ENCODE results near the gene CKMT1A.
"Not testable (repeated sequence)": the region's sequence is repeated elsewhere in the genome, so short reads cannot be mapped to it uniquely, and the experiment has no call there.

CKMT1A gene

DNA sequence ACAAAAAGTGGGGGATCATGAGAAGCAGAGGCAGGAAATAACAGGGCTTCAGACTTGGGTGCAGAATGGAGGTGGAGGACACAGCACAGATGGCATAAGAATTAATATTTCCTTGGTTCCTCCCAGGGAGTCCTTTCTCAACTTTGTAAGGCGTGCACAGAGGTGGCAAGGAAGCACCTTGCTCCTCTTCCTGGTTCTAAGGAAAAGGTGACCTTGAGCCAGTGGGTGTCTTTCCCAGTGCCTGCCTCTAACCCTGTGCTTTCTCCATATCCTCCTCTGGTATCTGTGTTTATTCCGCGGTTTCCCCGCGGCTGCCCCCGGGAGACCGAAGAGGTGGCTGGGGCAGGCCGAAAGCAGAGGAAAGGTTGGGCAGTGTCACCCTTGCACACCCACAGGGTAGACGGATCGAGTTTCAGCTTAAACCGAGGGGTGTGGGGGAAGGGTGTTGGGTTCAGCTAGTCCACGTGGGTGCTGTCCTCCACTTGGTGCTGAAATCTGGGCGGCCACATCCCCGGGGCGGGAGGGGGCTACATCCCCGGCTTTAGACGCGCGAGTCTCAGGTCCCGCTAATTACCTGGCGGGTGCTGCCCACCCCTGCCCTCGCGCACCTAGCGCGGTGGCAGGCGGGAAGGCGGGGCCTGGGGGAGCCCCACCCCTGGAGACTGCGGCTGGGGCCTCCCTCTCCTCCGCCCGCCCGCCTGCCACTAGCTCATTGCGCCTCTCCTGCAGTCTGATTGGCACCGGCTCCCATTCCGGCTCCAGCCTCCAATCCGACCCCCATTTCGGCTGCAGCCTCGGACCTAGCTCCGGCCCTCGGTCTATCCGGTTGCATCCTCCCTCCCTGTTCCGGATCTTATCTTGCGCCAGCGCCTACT lies at the start of gene CKMT1A:
Gene CKMT1A (plus strand): TSS at position 712 of the 875 bp plus-strand sequence. CDS start 192 bp downstream, outside the sequence.
- DNase-seq = not testable (repeated sequence)

DNA sequence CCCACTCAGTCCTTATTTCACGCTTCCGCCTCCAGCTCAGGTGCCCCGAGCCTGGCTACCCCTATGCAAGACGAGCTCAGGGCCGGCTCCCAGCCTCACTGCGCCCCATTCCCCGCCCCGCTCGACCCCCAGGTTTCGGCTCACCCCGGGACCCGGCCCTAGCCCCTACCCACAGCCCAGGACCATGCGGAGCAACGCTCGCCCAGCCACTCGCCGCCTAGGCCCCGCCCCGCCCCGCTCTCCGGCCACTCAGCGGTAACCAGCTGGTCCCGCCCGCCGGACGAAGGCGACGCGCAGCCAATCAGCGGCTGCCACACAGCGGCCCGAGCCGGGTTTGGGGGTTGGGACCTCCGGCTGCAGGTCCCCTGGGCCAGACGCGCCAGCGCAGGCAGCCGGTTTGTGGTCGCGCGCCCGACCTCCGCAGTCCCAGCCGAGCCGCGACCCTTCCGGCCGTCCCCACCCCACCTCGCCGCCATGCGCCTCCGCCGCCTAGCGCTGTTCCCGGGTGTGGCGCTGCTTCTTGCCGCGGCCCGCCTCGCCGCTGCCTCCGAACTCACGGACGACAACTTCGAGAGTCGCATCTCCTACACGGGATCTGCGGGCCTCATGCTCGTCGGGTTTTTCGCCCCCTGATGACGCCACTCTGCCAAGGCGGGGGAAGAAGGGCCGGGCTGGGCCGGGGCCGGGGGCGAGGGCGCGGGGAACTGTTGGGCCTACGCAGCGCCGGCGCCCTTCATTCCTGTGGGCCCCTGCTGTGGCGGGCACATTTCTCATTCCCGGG lies 44.8 kb upstream of the CKMT1A start, which contains the start of gene CATSPER2:
Gene CATSPER2 (minus strand): TSS at position 196 of the 781 bp plus-strand sequence. CDS start 783 bp downstream, outside the sequence.
- no peak for DNase-seq

DNA sequence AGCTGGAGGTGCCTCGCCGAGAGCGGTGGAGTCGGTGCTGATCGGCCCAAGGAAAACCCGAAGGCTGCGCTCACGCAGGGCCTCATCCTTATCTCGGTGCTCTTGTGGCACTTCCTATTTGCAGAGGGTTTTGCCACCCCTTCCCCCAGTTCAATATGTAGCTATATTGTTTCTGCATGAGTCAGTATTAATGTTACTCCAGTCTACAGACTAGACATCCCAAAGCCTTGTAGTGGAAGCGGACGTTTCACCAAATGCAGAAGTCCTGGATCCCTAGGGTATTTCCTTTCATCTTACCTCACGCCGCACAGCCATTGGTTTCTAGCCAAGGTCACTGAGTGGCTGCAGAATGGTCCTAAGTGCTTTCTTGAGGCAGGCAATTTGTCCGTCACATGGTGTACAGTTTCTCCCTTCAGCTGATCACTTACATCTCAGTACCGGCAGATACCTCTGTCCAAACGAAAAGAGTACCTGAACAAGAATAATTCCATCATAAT lies 44.2 kb upstream of the CKMT1A start:
- not testable (repeated sequence) for DNase-seq

DNA sequence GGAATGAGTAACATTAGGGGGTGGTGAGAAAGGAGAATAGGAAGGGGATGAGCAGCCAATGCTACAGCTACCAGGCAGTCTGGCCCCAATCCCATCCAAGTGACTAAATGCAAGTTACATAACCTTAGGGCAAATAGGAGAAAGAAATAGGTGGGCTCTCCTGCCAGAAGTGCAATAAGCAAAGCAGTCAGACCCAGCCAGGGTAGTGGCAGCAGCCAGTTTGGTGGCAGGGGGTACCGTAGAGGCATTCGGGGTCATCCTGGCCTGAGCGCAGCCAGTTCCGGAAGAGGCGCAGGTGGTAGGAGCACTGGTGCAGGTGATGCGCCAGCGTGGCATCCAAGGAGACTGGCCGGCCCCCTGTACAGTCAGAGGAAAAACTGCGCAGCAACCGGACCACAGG lies 33.9 kb upstream of the CKMT1A start:
- DNase-seq = not testable (repeated sequence)

DNA sequence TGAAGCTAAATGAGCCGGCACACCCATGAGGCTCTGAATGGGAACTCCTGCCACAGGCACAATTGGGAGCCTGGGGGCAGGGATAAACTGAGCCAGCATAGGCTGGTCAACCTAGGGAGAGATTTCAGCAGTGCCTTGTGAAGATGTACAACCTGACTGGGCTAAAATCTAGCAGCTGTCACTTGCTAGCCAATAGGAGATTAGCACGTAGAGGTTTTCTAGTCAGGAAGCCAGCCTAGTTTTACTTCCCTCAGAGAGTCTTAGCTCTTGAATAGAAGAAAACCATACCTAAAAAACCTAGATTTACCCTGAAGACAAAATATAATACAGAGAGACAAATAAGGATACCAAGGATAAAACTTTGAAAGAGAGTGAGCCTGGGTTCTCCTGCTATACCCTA lies 31.4 kb upstream of the CKMT1A start:
- not testable (repeated sequence) for DNase-seq

DNA sequence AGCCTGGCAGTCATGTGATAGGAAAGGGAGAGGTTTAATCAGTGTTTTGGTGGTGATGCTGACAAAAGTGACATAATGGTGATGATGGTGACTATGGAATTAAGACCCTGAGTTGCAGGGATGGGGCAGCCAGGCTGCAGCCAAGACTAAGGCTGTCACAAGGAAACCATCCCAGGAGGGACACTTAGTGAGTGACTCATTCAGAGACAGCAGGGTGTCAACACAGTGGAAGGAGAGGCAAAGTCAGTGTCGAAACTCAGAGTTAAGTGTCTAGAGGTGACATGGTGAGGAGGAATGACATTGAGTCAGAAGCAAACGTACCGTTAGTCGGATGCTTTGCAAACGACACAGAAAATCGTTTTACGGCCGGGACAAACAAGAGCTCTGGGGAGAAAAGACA lies 30.3 kb upstream of the CKMT1A start:
- not testable (repeated sequence) for DNase-seq

DNA sequence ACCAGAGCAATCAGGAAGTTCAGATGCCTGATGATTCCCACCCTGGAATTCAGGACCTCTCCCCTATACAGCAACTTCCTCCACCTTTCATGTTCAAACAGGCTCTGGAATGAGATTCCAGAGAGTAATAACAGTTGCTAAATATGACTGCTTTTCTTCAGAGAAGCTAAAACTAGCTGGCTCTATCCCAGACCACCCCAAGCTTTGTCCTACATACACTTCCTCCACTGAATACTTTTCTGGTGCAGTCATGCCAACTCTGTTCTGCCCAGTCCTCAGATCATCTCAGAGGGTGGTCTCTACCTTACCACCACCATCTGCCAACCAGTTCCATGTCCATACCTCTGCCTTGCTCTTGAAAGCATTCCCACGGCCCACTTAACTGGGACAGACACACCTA lies 27.5 kb upstream of the CKMT1A start:
- not testable (repeated sequence) for DNase-seq

DNA sequence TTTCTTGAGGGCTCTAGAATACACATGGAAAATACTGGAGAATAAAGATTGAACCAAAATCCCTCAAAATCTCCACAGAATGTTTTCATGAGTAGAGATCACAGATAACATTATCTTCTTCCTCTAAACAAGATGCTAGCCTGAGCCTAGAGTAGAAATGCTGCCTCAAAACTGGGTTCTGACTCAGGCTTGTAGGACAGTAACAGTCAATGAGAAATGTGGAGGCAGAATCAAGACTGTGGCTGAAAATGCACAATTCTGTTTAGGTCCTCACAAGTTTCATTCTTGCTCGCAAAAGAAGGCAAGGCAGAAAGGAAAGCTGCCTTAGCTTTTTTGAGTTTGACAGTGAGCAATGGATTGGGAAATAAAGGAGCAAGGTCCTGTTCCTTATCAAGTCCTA lies 19.5 kb upstream of the CKMT1A start:
- not testable (repeated sequence) for DNase-seq

DNA sequence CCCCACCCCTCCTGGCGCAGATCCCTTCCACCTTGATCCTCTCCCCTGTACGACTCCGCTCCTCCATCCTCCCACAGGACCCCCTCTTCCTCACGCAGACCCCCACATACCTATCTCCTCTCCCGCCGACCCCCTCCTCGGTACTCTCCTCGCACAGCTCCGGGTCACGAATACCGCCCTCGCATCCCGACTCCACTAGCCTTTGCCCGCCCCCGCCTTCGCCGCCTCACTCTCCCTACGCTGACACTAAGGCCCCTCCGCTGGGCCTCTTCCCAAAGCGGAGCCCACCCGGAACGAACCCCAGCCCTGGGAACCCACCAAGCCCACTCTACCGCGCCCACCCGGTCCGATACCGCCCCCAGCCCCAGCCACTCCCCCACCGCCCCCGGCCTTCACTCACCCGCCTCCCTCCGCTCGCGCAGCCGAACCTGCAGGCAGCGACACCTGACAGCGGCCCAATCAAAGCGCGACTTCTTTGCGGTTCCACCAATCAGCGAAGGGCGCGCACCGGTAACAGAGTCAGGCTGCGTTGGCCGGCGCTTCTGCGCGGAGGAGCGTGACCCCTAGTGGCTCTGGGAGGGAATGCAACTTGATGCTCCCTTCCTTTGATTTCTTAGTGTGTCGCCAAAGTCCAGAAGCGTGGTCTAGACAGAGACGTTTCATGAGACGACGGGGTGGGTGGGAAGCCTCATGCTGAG lies 3.9 kb upstream of the CKMT1A start:
- DNase-seq = not testable (repeated sequence)

DNA sequence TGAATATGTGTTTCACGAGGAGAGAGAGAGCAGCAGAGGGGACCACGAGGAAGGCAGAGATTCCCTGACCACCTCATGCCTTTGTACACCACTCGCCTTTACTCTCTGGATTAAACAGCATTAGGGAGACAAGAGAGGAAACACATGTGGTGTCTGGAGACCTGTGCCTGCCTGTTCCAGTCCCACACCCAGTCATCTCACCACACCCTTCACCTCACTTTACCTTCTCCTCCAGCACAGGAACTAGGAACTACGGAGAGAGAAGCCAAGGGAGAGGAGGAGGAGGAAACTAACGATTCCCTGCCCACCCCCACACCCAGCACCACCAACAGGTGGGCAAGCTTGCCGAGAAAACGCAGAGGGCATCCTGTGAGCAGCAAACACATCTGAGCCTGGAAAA lies 980 bp upstream of the CKMT1A start:
- DNase-seq = not testable (repeated sequence)

DNA sequence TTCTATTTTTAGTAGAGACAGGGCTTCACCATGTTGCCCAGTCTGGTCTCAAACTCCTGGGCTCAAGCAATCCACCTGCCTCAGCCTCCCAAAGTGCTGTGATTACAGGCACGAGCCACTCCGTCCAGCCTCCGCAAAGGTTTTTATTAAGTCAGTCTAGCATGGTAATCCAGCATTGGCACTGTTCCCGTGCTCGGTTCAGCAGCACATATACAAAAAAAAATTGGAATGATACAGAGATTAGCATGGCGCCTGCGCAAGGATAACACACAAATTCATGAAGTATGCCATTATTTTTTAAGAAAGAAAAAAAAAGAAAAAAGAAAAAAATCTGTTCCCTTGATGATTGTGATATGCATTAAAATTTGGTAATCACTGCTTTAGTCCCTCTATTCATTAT lies 8.5 kb downstream of the CKMT1A start:
- DNase-seq = no peak

DNA sequence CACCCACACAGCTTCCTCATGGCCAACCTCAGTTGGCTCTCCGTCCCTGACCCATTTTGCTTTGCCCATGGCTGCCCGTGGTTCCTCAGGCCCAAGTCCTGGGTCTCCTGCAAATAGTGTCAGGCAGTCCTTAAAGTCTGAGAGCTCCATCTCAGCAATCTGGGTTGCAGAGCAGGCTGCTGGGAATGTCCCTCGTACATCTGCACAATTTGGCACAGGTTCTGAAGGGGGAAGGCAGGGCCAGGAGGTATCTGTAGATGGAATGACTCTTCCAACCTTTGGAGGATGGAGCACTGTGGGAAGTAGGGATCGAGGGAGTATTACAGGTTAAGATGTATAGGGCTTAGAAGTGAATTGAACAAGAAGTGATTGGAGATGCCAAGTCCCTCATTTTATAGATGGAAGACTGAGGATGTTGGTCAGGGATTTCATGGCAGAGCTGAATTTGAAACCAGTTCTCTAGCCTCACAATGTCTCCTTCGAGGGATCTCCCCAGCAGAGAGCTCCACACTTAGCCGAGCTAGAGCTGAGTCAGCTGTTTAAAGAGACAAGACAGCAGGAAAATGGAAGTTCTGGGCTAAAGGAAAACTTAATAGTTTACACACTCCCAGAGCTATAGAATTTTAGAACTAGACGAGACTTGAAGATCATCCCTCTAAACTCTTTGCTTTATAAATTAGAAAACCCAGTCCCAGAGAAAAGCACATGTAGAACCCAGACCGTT lies 9.2 kb downstream of the CKMT1A start:
- no peak for DNase-seq

DNA sequence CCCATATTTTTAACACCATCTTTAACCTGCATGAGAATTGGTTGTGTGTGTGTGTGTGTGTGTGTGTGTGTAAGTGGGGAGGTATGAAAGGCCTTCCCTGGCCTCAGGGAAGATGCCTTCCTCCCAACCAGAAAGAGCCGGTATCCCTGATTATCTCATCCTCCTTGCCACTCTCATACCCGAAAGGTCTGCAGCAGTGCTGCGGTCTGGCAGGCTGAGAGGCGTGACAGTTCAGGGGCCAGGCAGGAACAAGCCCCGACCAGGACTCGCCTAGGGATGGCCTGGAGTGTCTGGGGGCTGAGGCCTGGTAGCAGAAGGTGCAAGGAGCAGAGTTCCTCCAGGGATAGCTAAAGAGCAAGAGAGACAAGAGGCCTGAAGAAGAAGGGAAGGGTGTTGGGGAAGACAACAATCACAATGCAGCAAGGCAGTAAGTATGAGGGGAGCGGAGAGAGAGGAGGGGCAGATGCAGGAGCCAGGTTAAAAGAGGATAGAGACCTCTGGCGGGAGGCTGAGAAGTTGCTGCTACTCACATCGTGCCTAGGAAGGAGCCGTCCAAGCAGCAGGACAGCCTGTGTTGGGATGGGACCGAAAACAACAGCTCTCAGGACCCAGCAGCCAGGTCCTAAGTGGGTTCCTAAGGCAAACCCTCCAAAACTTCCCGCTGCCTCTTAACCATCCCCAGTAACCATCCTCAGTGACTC lies 16.9 kb downstream of the CKMT1A start:
- DNase-seq = not testable (repeated sequence)

DNA sequence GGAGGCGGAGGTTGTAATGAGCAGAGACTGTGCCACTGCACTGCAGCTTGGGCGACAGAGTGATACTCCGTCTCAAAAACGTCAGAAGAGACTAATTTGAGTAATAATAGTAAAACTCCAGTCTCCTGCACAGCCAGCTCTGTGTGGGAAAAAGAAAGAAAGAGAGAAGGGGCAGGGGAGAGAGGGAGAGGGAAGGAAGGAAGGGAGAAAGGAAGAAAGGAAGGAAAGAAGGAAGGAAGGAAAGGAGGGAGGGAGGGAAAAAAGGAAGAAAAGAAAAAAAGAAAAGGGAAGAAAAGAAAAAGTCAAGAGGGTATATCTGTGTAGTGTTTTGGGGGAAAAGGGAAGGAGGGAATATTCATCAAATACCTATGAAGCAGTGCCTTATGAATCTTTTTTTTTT lies 29.5 kb downstream of the CKMT1A start:
- DNase-seq = no peak

DNA sequence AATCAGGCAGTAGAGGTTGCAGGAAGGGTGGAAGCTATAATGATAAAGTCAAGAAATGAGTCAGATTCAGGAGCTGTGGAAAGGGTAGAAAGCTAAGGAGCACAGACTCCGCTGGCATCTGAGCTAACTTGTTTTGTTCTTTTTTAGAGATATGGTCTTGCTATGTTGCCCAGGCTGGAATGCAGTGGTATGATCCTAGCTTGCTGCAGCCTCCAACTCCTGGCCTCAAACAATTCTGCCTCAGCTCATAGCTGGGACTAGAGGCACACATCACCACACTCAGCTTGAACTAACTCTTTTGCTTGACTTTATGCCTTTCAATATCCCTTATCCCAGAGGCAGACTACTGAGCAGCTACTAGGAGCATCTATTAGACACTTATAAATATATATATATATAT lies 32.6 kb downstream of the CKMT1A start:
- DNase-seq = not testable (repeated sequence)

DNA sequence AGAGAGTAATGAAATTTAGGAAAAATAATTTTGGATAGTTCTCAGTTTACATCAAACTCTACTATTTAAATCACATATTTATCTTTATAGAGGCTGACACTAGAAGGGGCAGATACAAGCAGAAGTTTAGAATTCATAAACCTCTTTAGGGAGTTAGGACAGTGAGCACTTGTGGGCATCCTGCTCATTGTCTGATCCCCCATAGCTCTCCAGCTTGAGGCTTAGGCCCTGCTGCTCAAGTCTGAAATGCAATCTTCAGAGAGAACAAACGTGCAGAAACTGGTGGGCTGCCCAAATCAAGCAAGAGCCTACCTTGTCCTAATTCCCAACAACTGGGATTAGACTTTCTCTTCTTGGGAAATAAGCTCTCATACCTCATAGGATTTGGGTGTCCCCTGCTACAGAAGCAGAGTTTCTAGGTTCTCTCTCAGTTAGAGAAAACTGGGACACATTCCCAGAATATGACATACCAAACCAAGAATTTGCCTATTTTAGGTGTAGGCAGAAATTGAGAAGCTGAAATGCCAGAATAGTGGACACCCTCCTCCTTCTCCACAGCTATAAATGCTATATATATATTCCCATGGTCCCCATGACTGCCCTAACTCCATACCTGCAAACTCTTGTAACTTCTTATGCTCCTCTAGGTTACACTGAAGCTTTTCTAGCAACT lies 34.5 kb downstream of the CKMT1A start:
- not testable (repeated sequence) for DNase-seq

DNA sequence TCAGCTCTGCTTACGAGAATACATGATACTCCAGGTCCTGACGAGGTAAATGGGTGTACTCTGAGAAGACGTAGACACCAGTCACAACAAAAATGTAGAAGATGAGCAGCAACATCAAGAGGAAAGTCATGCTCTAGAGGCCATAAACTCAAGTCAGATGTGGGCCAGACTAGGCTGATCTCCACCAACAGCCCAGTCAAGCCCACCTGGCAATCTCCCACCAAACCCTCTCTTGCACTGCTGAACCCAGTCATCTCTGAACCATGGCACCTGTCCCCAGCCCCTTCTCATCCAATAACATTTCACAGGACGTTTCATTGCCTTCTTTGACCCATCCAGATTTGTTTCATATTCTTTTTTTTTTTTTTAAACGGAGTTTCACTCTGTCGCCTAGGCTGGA lies 41.8 kb downstream of the CKMT1A start:
- DNase-seq = no peak

DNA sequence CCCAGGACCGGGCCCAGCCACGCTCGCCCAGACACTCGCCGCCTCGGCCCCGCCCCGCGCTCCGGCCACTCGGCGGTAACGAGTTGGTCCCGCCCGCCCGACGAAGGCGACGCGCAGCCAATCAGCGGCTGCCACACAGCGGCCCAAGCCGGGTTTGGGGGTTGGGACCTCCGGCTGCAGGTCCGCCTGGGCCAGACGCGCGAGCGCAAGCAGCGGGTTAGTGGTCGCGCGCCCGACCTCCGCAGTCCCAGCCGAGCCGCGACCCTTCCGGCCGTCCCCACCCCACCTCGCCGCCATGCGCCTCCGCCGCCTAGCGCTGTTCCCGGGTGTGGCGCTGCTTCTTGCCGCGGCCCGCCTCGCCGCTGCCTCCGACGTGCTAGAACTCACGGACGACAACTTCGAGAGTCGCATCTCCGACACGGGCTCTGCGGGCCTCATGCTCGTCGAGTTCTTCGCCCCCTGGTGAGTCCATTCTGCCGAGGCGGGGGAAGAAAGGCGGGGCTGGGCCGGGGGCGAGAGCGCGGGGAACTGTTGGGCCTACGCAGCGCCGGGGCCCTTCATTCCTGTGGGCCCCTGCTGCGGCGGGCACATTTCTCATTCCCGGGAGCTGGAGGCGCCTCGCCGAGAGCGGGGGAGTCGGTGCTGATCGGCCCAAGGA lies 52.7 kb downstream of the CKMT1A start, which contains the start of gene PDIA3:
Gene PDIA3 (plus strand): TSS at position 194 of the 658 bp plus-strand sequence. CDS start 102 bp downstream, at position 296.
- peak; percentile 88 for DNase-seq

DNA sequence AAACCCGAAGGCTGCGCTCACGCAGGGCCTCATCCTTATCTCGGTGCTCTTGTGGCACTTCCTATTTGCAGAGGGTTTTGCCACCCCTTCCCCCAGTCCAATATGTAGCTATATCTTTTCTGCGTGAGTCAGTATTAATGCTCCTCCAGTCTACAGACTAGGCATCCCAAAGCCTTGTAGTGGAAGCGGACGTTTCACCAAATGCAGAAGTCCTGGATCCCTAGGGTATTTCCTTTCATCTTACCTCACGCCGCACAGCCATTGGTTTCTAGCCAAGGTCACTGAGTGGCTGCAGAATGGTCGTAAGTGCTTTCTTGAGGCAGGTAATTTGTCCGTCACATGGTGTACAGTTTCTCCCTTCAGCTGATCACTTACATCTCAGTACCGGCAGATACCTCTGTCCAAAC lies 53.2 kb downstream of the CKMT1A start:
- peak; percentile 38 for DNase-seq

DNA sequence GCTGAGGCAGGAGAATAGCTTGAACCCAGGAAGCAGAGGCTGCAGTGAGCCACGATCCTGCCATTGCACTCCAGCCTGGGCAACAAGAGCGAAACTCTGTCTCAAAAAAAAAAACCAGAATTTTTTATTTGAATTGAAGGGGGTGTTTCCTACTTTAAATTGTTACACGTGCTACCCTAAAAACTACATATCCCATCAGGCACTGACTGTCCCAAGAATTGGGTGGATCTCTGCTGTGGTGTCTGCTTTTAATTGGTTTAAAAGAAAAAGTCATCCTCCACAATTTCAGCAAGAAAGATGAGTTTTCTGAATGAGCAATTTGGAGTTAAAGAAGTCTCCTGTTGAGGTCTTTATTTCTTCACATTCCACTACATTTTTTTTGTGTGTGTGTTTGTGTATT lies 54.7 kb downstream of the CKMT1A start:
- peak; percentile 56 for DNase-seq
